GM10248 (cell line): Measurements from ENCODE around the gene ZBTB38.

Experiments
- CTCF ChIA-PET: fragments of 300-600 bp; sonication (Branson Sonifier 250); formaldehyde crosslinking; extraction: SDS; loops from one replicate; lab custom pipeline; 2021; ENCODE audit warnings: antibody characterized with exemption; lab: Yijun Ruan, JAX
- POLR2A ChIA-PET: fragments of 350-650 bp; sonication (Branson Sonifier 250); formaldehyde crosslinking; extraction: SDS; loops from one replicate; lab custom pipeline; 2020; ENCODE audit warnings: antibody characterized with exemption; lab: Yijun Ruan, JAX
- DNase-seq: peaks from one replicate; pipeline ENCODE4 v3.0.0; 2012; ENCODE audit errors: extremely low spot score
- CTCF ChIP-seq: IDR thresholded peaks from 2 replicates; pipeline ENCODE4 v1.5.1; 2012; ENCODE audit warnings: mild to moderate bottlenecking, low read depth; ENCODE audit errors: extremely low read depth, missing control alignments, control extremely low read depth

The ZBTB38 gene

GRCh38 chr3:141406265-141406664, 38.0 kb downstream of the ZBTB38 start:
- POLR2A ChIA-PET, result no interaction called here
- CTCF ChIA-PET, result interaction anchor here (0.7 to 3.1 kb wide), 6 partner anchors 17 to 95 kb away, joined by 3 to 19 read pairs (median 3); no protein-coding TSS in a partner anchor
- no peak for TF ChIP-seq CTCF
- DNase-seq, result no peak

GRCh38 chr3:141407047-141407446, 38.7 kb downstream of the ZBTB38 start:
- DNase-seq, result no peak
- ChIA-PET POLR2A (no interaction called here), CTCF (interaction anchor here (1.1 to 3.1 kb wide), 4 partner anchors 16 to 95 kb away, joined by 3 to 19 read pairs (median 4); no protein-coding TSS in a partner anchor)
- TF ChIP-seq CTCF, result no peak

GRCh38 chr3:141407825-141408224, 39.5 kb downstream of the ZBTB38 start:
- ChIA-PET CTCF (interaction anchor here (0.9 to 1.9 kb wide), 3 partner anchors 47 to 104 kb away, joined by 3 to 7 read pairs (median 4); no protein-coding TSS in a partner anchor), POLR2A (no interaction called here)
- no peak for DNase-seq
- TF ChIP-seq CTCF, result no peak

- no peak for TF ChIP-seq CTCF
- DNase-seq, result no peak
- ChIA-PET CTCF (interaction anchor here (0.7 to 1.9 kb wide), 7 partner anchors 17 to 105 kb away, joined by 3 to 7 read pairs (median 3); no protein-coding TSS in a partner anchor), POLR2A (no interaction called here)
Observed at GRCh38 chr3:141408596-141408995, 40.3 kb downstream of the ZBTB38 start.

GRCh38 chr3:141409940-141410241, 41.6 kb downstream of the ZBTB38 start:
- no peak for DNase-seq
- POLR2A ChIA-PET, result interaction anchor here (1.0 kb wide), 1 partner anchor 8 kb away, joined by 4 read pairs; no protein-coding TSS in a partner anchor
- no peak for TF ChIP-seq CTCF
- CTCF ChIA-PET, result interaction anchor here (0.9 to 1.7 kb wide), 9 partner anchors 14 to 107 kb away, joined by 3 to 7 read pairs (median 4); no protein-coding TSS in a partner anchor

- ChIA-PET POLR2A (interaction anchor here (1.0 kb wide), 1 partner anchor 9 kb away, joined by 4 read pairs; no protein-coding TSS in a partner anchor), CTCF (interaction anchor here (0.9 to 3.1 kb wide), 14 partner anchors 13 to 108 kb away, joined by 3 to 19 read pairs (median 4); no protein-coding TSS in a partner anchor)
- DNase-seq, result no peak
- TF ChIP-seq CTCF, result no peak
Observed at GRCh38 chr3:141410408-141410807, 42.1 kb downstream of the ZBTB38 start.
